Neural cell (in vitro differentiated cells): ENCODE data around the gene FAM107B. TPM values are rescaled to one million over a fixed set of nuclear protein-coding genes. Genes with fewer than 3 reads are reported as not detected.

Experiments used
- H2AFZ ChIP-seq: fragments of 200-600, 300-800 bp; sonication (generic), shearing (Covaris generic); 2 replicates; pipeline ENCODE4 v1.6.0; 2014; ENCODE audit warnings: low read depth, mild to moderate bottlenecking, antibody characterized with exemption, low read length, moderate library complexity
- H3F3A ChIP-seq: fragments of 200-600 bp; shearing (Covaris generic); 2 replicates; pipeline ENCODE4 v1.6.1; 2016; ENCODE audit warnings: mild to moderate bottlenecking, moderate library complexity, mixed read lengths, antibody characterized with exemption, low read length; ENCODE audit not compliant: insufficient read depth, poor library complexity, severe bottlenecking
- H3K27ac ChIP-seq: fragments of 200-600, 300-800 bp; sonication (generic), shearing (Covaris generic); 2 replicates; pipeline ENCODE4 v1.5.1; 2014; ENCODE audit warnings: mild to moderate bottlenecking, low read length, moderate library complexity
- H3K27me3 ChIP-seq: fragments of 300-800, 200-600 bp; sonication (generic), shearing (Covaris generic); 2 replicates; pipeline ENCODE4 v1.6.0; 2014; ENCODE audit warnings: mild to moderate bottlenecking, low read depth, low read length, moderate library complexity; ENCODE audit not compliant: insufficient read depth
- H3K36me3 ChIP-seq: fragments of 300-800, 200-600 bp; sonication (generic), shearing (Covaris generic); 2 replicates; pipeline ENCODE4 v1.5.1; 2014; ENCODE audit warnings: mild to moderate bottlenecking, antibody characterized with exemption, low read length, moderate library complexity; ENCODE audit not compliant: insufficient read depth
- H3K4me2 ChIP-seq: fragments of 300-800, 200-600 bp; sonication (generic), shearing (Covaris generic); 2 replicates; pipeline ENCODE4 v1.6.0; 2014; ENCODE audit warnings: mild to moderate bottlenecking, low read length
- H3K4me3 ChIP-seq: fragments of 300-800, 200-600 bp; sonication (generic), shearing (Covaris generic); 2 replicates; pipeline ENCODE4 v1.5.1; 2014; ENCODE audit warnings: mild to moderate bottlenecking, low read length, moderate library complexity
- H3K79me2 ChIP-seq: fragments of 200-600 bp; shearing (Covaris generic); replicated peaks from 2 replicates; pipeline ENCODE4 v1.6.0; 2014; ENCODE audit warnings: mild to moderate bottlenecking, low read length, moderate library complexity; ENCODE audit not compliant: insufficient read depth
- H3K9ac ChIP-seq: fragments of 300-800, 200-600 bp; sonication (generic), shearing (Covaris generic); 2 replicates; pipeline ENCODE4 v1.6.1; 2016; ENCODE audit warnings: mild to moderate bottlenecking, low read length, mixed read lengths
- H3K9me2 ChIP-seq: fragments of 200-600 bp; shearing (Covaris generic); 2 replicates; pipeline ENCODE4 v1.6.1; 2016; ENCODE audit warnings: mild to moderate bottlenecking, low read length, mixed read lengths; ENCODE audit not compliant: insufficient read depth
- H3K9me3 ChIP-seq: fragments of 200-600, 300-800 bp; sonication (generic), shearing (Covaris generic); 2 replicates; pipeline ENCODE4 v1.6.1; 2016; ENCODE audit warnings: mild to moderate bottlenecking, mixed run types, low read length, moderate library complexity, mixed read lengths
- H4K20me1 ChIP-seq: fragments of 200-600 bp; shearing (Covaris generic); 2 replicates; pipeline ENCODE4 v1.6.1; 2016; ENCODE audit warnings: mild to moderate bottlenecking, mixed run types; ENCODE audit not compliant: insufficient read depth
- EP300 ChIP-seq: fragments of 450-650 bp; conservative IDR thresholded peaks from 2 replicates; pipeline ENCODE4 v1.6.1; 2014; ENCODE audit warnings: antibody characterized with exemption, mild to moderate bottlenecking, moderate library complexity; ENCODE audit not compliant: poor library complexity, severe bottlenecking
- EZH2 ChIP-seq: fragments of 200-600, 300-800 bp; shearing (Covaris generic), sonication (generic); IDR thresholded peaks from 2 replicates; pipeline ENCODE4 v1.6.1; 2014; ENCODE audit warnings: antibody characterized with exemption, low read length, borderline replicate concordance, mild to moderate bottlenecking; ENCODE audit not compliant: insufficient read depth, poor library complexity, severe bottlenecking
- MXI1 ChIP-seq: fragments of 450-650 bp; conservative IDR thresholded peaks from 2 replicates; pipeline ENCODE4 v1.6.1; 2014; ENCODE audit warnings: antibody characterized with exemption, mild to moderate bottlenecking; ENCODE audit not compliant: poor library complexity, severe bottlenecking
- POLR2AphosphoS5 ChIP-seq: IDR thresholded peaks from 2 replicates; pipeline ENCODE4 v1.6.1; 2012
- RAD21 ChIP-seq: fragments of 450-650 bp; conservative IDR thresholded peaks from 2 replicates; pipeline ENCODE4 v1.6.1; 2014; ENCODE audit warnings: antibody characterized with exemption, mild to moderate bottlenecking, moderate library complexity
- SMC3 ChIP-seq: fragments of 450-650 bp; conservative IDR thresholded peaks from 2 replicates; pipeline ENCODE4 v1.6.1; 2014; ENCODE audit warnings: antibody characterized with exemption, mild to moderate bottlenecking, moderate library complexity; ENCODE audit not compliant: poor library complexity
- TAF1 ChIP-seq: IDR thresholded peaks from 2 replicates; pipeline ENCODE4 v1.6.1; 2012; ENCODE audit warnings: low read depth
- polyA plus RNA-seq: library from polyadenylated mRNA; depleted of rRNA; stranded (reverse); fragments of >200 nt; gene quantifications from 2 replicates; pipeline ENCODE4 v1.2.3, GENCODE V29; 2014
- TF ChIP-seq, protein P1 (sequence below): fragments of 450-650 bp; IDR thresholded peaks from 2 replicates; pipeline ENCODE4 v1.5.1; 2014; ENCODE audit warnings: antibody characterized with exemption, mild to moderate bottlenecking, moderate library complexity; ENCODE audit not compliant: poor library complexity, severe bottlenecking
- TF ChIP-seq, protein P2 (sequence below): IDR thresholded peaks from 2 replicates; pipeline ENCODE4 v1.6.1; 2012; ENCODE audit warnings: borderline replicate concordance

FAM107B gene
- polyA plus RNA-seq, 1 donor from 2014 or later = 106 TPM

DNA sequence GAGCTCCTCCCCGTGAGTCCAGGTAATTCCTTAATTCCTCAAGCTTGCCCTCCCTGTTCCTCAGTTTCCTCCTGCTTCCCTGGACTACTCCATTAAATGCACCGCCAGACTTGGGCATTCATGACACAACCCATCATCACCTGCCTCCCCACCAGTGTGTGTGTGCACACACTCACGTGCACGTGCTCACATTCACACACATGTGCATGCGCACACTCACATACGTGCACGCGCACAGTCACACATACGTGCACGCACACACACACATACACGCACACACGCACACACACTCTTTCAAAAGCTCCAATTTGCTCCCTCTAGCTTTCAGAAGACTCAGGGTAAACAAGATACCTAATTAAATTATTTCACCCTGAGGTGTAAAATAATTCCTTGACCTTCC lies 216.7 kb downstream of the FAM107B start:
- Histone ChIP-seq H3K36me3 (no peaks in the 10 kb centered on the region), H3F3A (no peaks in the 10 kb centered on the region), H2AFZ (no peak overlapping the region), H3K27me3 (no peaks in the 10 kb centered on the region), H3K79me2 (peaks cover 67% of the 10 kb centered on the region), H3K27ac (no peak overlapping the region), H3K9me2 (no peaks in the 10 kb centered on the region), H3K9ac (no peak overlapping the region), H3K9me3 (no peaks in the 10 kb centered on the region), H4K20me1 (no peaks in the 10 kb centered on the region), H3K4me2 (no peak overlapping the region), H3K4me3 (no peak overlapping the region)
- TF ChIP-seq TAF1 = no peak

DNA sequence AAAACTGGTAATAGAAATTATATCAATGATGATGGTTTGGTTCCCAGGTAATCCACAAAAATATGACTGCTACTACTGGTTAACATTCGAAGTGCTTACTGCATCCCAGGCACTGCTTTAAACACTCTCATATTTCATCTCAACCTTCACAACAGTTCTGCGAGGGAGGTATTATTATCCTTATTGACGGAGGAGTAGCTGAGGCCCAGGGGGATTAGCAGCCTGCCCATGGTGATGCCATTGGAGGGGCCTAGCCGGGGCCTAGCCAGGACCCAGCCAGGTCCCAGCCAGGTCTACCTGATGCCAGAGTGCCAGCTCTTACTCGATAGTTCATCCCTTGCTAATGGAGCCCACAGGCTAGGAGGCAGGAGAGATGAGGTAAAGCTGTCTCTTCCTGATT lies 217.1 kb downstream of the FAM107B start:
- Histone ChIP-seq H3K9me2 (no peaks in the 10 kb centered on the region), H3F3A (no peaks in the 10 kb centered on the region), H3K4me2 (no peak overlapping the region), H2AFZ (no peak overlapping the region), H3K9ac (no peak overlapping the region), H3K79me2 (peaks cover 72% of the 10 kb centered on the region), H4K20me1 (no peaks in the 10 kb centered on the region), H3K27me3 (no peaks in the 10 kb centered on the region), H3K9me3 (no peaks in the 10 kb centered on the region), H3K27ac (no peak overlapping the region), H3K36me3 (no peaks in the 10 kb centered on the region), H3K4me3 (no peak overlapping the region)
- TF ChIP-seq, protein P1, sequence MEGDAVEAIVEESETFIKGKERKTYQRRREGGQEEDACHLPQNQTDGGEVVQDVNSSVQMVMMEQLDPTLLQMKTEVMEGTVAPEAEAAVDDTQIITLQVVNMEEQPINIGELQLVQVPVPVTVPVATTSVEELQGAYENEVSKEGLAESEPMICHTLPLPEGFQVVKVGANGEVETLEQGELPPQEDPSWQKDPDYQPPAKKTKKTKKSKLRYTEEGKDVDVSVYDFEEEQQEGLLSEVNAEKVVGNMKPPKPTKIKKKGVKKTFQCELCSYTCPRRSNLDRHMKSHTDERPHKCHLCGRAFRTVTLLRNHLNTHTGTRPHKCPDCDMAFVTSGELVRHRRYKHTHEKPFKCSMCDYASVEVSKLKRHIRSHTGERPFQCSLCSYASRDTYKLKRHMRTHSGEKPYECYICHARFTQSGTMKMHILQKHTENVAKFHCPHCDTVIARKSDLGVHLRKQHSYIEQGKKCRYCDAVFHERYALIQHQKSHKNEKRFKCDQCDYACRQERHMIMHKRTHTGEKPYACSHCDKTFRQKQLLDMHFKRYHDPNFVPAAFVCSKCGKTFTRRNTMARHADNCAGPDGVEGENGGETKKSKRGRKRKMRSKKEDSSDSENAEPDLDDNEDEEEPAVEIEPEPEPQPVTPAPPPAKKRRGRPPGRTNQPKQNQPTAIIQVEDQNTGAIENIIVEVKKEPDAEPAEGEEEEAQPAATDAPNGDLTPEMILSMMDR = no peak

DNA sequence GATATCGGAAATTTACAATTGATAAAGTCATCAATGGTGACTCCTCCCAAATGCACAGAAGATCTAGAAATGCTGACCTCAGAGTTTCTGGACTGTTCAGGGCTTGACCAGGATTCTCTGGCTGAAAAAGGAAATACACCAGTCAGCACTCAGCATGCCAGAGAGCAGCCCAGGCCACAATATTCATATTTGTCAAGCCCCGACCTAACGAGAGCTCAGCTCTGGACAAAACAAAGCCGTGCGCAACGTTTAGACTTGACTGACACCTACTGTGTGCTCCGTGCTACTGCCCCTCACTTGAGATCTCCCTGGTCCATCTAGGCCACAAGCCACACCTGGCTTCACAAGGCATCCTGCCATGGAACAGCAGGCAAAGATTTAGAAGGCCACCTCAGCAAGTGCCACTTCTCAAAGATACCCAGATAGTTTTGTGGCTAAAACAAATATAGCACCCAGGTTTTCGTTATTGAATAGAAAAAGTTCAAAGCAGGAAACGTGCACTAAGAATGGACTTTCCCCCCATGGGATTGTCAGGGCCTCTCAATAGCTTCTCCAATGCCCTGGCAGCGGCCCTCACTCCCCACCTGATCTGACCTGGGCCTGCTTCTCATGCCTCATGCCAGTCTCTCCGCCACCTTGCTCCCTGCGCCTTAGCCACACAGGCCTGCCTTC lies 218.3 kb downstream of the FAM107B start:
- Histone ChIP-seq H3K9me2 (no peaks in the 10 kb centered on the region), H3K27ac (no peak overlapping the region), H3K79me2 (peaks cover 67% of the 10 kb centered on the region), H3F3A (no peaks in the 10 kb centered on the region), H3K9ac (no peak overlapping the region), H4K20me1 (no peaks in the 10 kb centered on the region), H3K4me2 (no peak overlapping the region), H3K9me3 (no peaks in the 10 kb centered on the region), H3K27me3 (no peaks in the 10 kb centered on the region), H2AFZ (no peak overlapping the region), H3K4me3 (no peak overlapping the region), H3K36me3 (no peaks in the 10 kb centered on the region)
- TF ChIP-seq, protein P1 = no peak
- TF ChIP-seq RAD21 (no peak), POLR2AphosphoS5 (no peak), EZH2 (no peak), EP300 (no peak), SMC3 (no peak), MXI1 (no peak), TAF1 (no peak)
- TF ChIP-seq, protein P2, sequence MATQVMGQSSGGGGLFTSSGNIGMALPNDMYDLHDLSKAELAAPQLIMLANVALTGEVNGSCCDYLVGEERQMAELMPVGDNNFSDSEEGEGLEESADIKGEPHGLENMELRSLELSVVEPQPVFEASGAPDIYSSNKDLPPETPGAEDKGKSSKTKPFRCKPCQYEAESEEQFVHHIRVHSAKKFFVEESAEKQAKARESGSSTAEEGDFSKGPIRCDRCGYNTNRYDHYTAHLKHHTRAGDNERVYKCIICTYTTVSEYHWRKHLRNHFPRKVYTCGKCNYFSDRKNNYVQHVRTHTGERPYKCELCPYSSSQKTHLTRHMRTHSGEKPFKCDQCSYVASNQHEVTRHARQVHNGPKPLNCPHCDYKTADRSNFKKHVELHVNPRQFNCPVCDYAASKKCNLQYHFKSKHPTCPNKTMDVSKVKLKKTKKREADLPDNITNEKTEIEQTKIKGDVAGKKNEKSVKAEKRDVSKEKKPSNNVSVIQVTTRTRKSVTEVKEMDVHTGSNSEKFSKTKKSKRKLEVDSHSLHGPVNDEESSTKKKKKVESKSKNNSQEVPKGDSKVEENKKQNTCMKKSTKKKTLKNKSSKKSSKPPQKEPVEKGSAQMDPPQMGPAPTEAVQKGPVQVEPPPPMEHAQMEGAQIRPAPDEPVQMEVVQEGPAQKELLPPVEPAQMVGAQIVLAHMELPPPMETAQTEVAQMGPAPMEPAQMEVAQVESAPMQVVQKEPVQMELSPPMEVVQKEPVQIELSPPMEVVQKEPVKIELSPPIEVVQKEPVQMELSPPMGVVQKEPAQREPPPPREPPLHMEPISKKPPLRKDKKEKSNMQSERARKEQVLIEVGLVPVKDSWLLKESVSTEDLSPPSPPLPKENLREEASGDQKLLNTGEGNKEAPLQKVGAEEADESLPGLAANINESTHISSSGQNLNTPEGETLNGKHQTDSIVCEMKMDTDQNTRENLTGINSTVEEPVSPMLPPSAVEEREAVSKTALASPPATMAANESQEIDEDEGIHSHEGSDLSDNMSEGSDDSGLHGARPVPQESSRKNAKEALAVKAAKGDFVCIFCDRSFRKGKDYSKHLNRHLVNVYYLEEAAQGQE = no peak
